HG03432 (cell line): ENCODE results near the gene CPT1B.

Experiments
- ATAC-seq: cut with Tn5 transposase; IDR thresholded peaks from one replicate; pipeline ENCODE4 v1.9.1; 2021; ENCODE audit warnings: mild to moderate bottlenecking, moderate library complexity; ENCODE audit not compliant: unreplicated experiment

CPT1B gene

DNA sequence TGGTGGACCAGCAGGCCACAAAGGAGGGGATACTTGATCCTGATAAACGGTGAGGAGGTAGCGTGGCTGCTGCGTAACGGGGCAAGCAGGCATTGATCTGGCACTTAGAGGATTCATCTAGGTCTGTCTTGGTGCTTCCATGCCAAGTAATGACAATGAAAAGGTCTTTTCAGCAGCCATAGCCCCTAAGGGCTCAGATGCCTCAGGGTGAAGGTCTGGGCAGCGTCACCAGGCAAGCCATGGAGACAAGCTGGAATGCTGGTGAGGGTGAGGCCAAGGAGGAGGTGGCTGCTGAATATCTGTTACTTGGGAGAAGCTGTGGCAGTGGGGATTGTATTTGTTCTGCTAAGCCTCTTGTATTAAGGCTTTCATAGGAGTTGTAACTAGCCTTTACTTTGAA is 9.2 kb upstream of the CPT1B start:
- ATAC-seq = no peak

DNA sequence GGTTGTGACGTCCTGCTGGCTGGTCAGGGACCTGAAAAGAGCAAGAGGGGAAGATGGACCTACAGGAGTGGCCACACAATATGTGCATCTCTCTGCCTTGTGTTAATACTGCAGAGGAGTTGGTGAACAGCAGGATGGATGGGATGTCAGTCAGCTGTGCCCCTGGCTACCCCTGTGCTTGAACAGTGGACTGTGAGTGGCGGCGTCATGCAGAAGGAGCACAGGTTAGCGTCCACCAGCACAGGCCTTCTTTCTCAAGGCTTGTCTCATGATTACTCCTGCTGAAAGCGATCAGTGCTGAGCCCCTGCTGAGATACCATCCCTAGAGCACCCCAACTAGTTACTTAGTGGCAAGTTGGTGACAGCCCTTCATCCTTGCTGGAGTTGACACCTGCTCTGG is 8.2 kb upstream of the CPT1B start:
- no peak for ATAC-seq

DNA sequence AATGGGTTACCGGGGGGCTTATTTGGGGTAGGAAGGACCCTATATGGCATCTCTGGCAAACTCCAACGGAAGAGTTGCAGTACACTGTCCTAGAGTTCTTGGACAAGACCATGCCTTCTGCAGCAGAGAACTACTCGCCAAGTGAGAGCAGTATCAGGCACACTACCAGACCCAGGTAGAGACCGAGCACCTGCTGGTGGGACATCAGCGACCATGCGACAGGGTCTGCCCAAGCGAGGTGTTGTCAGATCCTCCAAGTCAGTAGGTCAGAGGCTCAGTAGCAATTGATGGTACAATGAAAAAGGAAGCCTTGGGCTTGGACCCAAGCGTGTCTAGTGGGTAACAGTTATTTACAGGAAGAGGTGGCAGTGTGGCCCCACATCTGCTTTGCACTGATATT is 7.6 kb upstream of the CPT1B start:
- ATAC-seq = no peak

DNA sequence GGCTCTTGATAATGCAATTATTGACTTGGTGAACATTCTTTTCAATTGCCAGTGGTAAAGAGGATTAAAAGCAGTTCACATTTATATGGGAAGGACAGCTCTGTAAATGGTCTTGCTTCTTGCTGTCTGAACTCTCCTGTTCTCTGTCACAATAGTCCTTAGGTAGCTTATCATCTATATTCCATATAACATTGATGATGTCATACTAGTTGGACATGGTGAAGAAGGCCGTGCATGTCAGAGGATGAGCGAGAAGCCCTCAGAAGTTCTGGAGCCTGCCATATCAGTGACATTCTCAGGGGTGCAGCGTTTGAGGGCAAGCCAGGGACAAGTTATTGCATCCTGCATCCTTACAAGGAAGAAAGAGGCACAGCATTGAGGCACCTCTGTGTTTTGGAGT is 7.0 kb upstream of the CPT1B start:
- no peak for ATAC-seq

DNA sequence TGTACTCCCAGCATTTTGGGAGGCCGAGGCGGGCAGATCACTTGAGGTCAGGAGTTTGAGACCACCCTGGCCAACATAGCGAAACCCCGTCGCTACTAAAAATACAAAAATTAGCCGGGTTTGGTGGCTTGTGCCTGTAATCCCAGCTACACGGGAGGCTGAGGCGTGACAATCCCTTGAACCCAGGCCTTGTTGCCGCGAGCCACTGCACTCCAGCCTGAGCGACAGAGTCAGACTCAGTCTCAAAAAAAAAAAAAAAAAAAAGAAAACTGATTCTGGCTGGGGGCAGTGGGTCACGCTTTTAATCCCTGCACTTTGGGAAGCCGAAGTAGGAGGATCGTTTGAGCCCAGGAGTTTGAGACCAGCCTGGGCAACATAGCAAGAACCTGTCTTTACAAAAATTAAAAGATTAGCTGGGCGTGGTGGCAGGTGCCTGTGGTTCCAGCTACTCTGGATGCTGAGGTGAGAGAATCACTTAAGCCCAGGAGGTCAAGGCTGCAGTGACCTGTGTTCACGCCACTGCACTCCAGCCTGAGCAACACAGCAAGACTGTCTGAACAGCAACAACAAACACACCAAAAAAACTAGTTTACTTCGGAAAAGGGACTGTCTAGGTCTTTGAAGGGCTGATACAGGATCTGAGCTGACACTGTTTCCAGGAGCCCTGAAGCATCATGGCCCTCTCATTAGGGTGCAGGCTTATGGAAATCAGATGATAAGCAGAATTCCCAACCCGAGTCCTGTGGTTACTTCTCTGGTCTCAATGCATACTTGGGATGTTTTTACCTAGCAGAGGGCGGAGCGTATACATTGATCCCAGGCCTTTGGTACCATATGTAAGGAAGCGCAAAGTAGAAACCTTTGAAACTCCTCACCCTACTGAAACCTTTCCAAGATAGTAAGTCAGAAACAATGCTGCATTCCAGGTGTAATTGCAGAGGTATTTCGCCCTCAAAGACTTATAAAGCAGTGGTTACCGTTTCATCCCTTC is 6.2 kb upstream of the CPT1B start:
- no peak for ATAC-seq

DNA sequence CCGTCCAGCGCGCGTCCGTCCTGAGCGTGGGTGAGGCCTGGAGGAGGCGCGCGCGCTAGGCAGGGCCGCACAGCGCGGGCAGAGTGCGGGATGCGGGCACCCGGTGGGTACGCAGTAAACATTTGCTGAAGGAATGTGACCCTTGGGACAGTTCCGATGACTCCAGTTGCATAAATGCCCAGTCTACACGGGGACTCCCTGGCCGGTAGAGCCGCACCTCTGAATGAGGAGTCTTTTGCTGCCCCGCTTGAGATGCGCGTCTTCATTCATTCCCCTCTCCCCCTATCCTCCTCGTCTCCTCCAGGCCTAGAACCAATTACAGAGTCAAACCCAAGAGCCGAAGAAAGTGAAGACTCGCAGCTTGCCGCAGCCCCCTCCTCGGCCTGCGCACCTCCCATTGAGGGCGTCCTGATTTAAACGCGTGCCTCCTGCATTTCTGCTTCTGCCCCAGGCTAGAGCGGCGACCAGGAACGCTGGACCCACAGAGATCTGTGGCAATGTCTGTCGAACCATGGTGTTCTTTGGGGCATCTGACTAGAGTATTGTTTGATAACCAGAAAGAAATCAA is 5.2 kb upstream of the CPT1B start:
- peak; percentile 29 for ATAC-seq

DNA sequence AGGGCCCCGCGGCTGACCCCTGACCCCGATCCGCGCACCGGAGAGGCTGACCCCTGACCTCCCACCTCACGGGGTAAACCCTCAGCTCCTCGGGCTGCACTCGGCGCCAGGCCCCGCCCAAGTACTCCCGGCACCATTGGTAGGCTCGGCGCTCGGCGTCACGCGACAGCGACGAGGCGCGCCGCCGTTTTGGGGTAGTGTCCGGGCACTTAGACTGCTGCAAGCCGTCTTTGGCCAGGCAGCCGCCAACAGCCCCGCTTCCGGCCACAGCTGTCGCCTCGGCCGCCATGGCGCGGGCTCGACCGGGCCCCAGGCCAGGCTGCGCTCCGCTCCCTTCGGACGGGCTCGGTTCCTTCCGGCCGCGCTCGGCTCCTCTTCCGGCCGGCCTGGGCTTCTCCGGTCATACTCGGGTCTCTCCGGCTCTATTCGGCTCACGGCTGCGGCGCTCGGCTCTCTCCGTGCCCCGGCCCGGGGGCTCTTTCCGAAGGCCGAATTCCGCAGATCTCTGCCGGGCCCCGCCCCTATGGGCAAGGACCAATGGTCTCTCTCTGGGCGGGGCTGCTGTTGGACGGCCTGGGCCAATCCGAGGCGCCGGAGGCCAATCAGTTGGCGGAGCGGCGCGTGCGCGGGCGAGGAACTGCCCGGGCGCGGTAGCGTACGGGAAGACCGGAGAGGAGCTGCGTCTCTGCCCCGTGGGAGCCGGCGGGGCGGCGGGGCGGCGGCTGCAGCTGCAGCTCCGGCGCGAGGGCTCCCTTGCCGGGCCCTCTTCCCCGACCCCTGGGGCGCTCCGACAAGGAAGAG is 4.5 kb upstream of the CPT1B start, which contains the start of gene CHKB:
CHKB (minus strand) TSS at position 357 of the 801 bp plus-strand sequence; CDS start at position 289, 68 bp downstream.
- peak; percentile 89 for ATAC-seq

DNA sequence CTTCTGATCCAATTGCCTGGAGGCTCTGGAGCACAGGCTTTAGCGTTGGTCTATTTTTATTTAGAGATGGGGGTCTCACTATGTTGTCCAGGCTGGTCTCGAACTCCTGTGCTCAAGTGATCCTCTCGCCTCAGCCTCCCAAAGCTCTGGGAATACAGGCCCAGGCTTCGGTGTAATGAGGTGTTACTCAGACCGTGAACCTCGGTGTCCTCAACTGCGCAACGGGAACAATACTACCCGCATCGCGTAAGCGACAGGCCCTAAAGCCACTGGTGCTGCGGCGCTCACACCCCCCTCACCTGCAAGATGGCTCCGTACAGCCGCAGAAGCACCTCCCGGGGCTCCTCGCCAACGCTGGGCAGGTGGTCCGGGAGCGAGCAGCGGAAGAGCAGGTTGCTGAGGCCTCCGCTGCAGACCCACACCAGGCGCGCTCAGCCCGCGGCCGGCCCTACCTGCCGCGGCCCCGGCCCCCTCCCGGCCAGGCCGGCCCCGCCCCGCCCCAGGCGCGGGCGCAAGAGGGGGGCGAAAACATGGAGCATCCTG is 3.8 kb upstream of the CPT1B start:
- ATAC-seq = no peak

DNA sequence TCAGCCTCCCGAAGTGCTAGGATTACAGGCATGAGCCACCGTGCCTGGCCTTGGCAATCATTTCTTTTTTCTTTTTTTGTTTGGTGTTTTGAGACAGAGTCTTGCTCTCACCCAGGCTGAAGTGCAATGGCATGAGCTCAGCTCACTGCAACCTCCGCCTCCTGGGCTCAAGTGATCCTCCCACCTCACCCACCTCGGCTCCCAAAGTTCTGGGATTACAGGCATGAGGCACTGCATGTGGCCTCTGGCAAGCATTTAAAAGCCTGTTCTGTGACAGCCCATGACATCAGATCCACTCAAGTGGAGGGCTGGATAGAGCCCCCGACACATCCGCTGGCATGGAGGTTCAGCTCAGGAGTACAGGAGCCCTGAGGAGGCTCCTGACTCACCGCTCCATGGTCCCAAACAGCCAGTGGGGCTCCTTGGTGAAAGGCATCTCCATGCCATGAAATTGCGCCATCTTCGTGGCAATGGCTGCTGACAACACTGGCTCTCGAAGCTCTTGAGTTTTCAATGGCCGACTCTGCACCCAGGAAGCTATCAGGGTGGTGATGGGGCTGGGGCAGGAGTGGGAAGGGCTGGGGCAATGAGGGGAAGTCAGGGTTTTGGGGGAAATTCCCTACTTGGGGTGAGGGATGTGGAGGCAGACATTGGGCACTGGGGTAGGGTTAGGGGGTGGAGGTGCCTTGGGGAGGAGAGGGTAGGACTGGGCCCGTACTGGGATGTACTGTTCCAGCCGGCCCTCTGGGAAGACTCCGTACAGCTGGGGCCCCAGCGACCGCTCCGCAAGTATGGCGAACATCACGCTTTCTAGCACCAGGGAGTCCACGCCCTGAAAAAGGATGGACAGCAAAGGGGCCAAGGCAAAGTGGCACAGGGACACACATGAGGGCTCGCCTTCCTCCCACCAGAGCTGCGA is 3.1 kb upstream of the CPT1B start:
- ATAC-seq = no peak

DNA sequence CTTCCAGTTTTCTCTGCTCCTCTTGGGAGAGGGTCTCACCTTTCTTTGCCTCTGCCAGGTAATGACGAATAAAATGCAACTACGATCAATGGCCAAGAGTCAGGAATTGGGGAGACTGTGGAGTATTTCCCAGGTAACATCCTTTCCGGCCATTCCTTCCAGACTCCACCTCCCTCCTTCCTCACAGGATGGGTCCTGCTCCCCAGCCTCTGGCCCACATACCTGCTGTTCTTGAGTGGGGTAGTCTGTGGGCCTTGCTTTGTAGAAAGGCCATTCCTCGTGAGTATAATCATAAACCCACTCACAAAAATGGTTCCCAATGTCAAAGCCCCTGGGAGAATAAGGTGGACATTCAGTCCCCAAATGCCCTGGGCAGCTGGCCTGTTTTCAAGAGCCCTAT is 1.5 kb upstream of the CPT1B start:
- no peak for ATAC-seq

DNA sequence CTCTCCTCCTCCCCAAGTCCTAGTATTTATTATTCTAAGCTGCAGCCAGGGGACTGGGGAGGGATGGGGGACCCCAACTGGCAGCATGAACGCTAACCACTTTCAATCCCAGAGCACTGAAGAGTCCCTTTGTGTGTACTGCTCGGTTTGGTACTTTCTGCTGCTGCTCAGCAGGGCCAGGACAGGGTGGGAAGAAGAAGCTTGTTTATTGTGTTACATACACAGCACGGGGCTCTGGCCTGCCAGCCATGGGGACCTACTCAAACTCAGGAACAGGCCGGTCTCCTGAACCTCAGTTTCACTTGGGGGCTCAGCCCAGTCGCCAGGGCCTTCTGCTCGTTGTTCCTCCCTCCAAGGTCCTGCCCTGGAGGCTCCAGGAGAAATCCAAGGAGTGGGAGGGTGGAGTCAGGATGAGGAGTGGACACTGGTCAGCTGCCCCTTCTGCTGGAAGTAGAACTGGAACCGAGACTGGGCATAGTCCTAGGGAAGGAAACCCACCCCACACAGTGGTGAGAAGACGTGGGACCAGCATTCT is 616 bp upstream of the CPT1B start:
- no peak for ATAC-seq

DNA sequence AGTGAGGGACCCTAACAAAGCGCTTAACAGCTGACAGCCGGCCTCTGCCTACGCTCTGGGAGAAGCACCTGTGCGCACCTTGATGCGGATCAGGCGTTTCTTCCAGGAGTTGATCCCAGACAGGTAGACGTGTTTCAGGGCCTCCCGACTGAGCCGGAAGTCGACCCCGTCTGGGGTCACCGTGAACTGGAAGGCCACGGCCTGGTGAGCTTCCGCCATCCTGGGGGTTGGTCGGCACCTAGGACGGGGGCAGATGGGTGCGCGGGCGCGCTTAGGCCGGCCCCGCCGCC is 585 bp downstream of the CPT1B start:
- no peak for ATAC-seq

DNA sequence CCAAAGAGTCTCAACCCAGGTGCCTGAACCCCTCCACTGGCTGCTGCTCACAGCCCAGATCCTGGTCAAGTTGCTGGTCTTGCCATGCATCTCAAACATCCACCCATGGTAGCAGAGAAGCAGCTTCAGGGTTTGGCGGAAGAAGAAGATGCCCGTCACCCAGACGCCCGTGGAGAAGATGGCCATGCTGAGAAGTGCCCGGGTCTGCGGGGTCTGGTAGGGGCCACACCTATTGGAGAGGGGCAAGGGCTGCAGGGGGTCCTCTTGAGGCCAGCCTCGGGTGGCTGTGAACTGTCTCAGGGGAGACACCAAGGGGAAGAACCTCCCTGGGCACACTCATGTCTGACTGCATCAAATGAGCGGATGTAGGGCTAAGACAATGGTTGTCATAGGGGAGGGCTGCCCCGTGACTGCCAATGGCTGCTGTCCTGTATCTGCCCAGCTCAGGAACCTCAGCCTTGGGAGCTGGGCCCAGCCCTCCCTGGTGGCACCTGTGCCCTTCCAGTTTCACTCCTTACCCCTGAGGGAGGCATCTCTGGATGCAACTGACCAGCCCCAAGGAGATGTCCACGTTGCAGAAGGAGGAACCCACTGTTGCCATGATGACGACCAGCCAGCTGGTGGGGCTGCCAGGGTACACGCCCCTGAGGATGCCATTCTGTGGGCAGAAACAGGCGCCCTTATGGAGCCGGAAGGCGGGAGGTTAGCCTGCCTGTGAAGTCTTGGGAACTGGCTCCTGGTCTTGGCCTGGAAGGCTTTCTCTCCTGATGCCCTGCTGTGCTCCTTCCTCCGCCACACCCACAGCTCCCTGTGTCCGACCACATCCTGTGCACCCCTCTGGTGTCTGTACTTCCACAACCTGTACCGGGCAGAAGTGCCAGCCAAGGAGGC is 1.2 kb downstream of the CPT1B start:
- no peak for ATAC-seq

DNA sequence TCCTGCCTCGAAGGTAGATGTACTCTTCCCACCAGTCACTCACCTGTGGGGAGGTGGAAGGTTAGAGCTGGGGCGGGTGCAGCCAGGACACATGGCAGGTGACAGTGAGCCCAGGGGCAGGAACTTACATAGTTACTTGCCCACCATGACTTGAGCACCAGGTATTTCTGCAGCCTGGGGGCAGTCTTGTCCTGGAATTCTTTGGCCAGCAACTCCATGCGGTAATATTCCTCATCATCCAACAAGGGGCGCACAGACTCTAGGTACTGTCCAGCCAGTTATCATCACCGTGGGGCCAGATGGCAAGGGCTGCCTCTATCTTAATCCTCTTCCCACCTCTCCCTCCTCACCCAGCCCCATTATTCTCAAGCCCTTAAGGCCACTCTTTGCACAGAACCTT is 2.2 kb downstream of the CPT1B start:
- no peak for ATAC-seq

DNA sequence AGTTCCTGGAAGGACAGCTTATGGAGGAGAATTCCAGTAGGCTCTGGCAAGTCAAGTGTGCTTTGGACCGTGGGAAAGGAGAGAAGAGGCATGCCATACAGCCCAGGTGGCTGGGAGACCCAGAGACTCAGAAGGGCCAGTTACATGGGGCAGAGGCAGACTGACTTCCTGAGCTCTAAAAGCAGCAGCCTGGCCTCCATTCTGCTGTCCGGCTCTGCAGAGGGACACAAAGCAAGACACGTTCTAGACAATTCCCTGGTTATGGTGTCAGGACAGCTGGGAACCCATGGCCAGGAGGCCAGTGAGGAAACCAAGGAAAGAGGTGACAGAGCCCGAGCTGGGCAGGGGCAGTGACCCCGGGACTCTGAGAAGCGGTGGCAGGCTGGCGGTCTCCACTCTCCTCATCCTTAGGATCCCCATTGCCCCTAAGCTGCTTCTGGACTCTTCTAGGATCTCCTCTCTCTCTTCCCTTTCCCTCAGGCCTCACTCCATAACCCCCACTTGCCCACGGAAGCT is 2.7 kb downstream of the CPT1B start:
- no peak for ATAC-seq

DNA sequence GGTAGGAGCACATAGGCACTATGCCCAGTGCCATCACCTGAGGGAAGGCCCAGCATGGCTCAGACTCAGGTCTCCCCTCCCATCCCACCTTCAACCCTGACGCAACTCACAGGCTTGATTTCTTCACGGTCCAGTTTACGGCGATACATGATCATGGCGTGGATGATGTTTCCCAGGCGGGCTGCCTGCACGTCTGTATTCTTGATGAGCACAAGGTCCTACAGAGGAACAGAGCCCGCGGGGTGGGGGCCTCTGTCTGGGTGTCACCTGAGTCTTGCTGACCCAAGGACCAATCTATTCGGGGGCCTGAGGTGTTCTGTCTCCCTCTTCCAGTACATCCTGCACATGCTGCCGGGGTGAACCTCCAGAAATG is 3.9 kb downstream of the CPT1B start:
- ATAC-seq = no peak

DNA sequence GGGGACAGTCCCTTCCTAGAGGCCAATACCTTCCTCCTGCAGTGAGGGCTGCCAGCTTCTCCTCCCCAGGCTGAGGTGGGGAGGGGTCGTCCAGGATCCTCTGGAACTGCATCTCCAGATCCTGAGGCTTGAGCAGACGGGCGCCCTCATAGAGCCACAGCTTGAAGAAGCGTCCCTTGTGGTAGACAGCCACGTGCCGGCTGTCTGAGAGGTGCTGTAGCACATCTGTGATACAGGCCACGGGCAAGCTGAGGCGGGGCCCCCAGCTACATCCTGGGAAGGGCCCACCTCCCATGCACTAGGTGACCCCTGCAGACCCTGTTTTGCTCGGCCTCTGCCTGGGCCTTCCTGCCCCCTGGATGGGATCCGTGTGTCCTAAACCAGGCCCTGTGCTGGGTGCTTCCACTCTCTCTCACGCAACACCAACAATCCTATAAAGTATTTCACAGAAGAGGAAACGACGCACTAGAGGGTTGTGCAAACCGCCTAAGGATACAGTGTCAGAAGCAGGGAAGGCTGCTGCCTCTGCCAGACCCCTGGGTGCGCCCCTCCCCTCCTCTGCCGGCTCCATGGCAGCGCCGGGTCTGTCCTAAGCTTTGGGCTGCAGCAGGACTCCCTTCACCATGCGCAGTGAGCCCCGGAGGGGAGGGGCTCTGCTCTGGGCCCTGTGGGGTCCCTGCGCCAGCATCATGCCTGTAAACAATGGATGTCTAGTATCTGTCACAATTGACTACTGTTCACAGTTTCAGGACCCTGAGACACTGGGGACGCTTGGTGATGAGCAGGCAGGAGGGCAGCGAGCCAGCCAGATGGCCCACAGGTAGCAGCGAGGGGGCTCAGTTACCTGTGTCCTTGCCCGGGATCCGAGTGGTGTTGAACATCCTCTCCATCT is 4.5 kb downstream of the CPT1B start:
- no peak for ATAC-seq

DNA sequence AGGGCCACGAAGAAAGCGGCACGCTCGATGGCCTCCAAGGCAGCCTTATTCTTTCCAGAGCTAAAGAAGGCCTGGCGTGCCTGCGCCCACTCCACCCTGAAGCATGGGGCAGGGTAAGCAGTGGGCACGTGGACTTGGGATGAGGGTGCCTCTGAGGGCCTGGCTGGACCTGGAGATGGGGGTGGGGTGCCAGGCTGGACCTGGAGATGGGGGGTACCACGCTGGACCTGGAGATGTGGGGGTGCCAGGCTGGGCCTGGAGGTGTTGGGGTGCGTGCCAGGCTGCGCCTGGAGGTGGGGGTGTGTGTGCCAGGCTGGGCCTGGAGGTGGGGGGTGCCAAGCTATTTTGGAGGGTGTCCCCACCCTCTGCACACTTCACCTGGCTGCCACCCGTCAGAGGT is 5.3 kb downstream of the CPT1B start:
- ATAC-seq = no peak
